HG03139 (cell line): ENCODE measurements around the gene NKAPL.
A peak's percentile ranks its signal among the peaks of the same experiment; 100 is the strongest.
"Not testable (repeated sequence)": the region's sequence is repeated elsewhere in the genome, so short reads cannot be mapped to it uniquely, and the experiment has no call there.

Source experiments
- ATAC-seq: cut with Tn5 transposase; IDR thresholded peaks from one replicate; pipeline ENCODE4 v1.9.1; 2021; ENCODE audit not compliant: unreplicated experiment

Gene NKAPL

DNA sequence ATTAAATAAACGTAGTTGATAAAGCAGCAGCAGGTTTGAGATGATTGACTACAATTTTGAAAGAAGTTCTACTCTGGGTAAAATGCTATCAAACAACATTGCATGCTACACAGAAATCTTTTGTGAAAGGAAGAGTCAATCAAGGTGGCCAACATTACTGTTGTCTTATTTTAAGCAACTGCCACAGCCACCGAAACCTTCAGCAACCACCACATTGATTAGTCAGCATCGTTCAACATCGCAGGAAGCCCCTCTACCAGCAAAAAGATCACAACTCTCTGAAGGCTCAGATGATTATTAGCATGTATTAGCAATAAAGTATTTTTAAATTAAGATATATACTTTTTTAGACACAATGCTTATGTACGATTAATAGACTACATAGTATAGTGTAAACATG, 36.2 kb downstream of the NKAPL start:
- ATAC-seq = no peak

DNA sequence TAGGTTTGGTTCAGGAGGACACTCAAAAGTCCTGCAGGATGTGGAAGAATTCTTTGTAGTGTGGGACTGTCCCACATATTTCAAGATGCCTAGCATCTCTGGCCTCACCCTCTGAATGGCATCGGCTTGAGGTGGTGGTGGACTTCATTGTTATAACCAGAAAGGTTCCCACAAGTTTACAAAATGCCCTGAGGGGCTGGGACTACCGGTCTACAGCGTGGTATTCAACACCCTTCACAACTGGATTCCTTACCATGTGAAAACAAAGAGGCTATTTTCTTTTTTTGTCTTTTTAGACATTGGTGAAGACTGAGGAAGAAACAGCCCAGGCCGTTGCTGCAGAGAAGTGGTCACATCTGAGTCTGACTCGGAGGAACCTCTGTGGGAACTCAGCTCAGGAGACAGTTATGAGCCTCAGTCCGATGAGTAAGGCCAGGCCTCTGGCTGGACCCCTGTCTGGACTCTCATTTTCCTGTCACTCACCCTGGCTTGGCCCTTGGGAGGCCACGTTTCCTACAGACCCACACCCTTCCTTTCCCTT, 37.5 kb downstream of the NKAPL start:
- no peak for ATAC-seq

DNA sequence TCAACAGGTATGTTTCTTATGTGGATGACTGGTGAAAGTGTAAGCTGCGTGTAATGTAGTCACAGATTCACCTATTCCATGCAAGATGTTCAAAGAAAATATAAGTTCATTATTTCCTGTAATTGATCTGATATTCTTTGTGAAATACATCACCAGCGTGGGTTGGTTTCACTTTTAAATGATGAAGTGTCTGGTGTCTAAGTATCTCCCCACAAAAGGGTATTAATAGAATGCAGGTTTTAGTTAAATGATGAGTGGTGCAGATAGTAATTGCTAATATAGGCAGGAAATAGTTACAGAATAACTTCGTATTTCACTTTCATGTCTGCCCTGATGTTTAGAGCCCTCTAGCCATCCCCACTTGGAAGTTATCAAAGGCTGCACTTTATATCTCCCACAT, 44.5 kb downstream of the NKAPL start:
- peak; percentile 80 for ATAC-seq

DNA sequence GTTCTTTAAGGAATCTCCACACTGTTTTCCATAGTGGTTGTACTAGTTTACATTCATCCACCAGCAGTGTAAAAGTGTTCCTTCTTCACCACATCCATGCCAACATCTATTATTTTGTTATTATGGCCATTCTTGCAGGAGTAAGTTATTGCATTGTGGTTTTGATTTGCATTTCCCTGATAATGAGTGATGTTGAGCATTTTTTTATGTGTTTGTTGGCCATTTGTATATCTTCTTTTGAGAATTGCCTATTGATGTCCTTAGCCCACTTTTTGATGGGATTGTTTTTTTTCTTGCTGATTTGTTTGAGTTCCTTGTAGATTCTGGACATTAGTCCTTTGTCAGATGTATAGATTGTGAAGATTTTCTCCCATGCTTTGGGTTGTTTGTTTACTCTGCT, 47.3 kb downstream of the NKAPL start:
- ATAC-seq = not testable (repeated sequence)
